ENCODE data around the gene EIF2D.
A peak's percentile ranks its signal among the peaks of the same experiment; 100 is the strongest.
"Not testable (repeated sequence)": the region's sequence is repeated elsewhere in the genome, so short reads cannot be mapped to it uniquely, and the experiment has no call there.

Gene EIF2D

GRCh38 chr1:206583707-206584648 is 28.3 kb downstream of the EIF2D start:
- ChIA-PET CTCF (interaction anchor here (0.5 to 3.1 kb wide), 36 partner anchors 8 to 687 kb away, joined by 3 to 29 read pairs (median 4); partner anchors contain the start of genes IKBKE and RASSF5), POLR2A (ENCODE audit: low non-redundant PET) (no interaction called here)
- H3K27ac ChIP-seq = peak overlapping the region; percentile 36
- TF ChIP-seq CTCF (conservative IDR thresholded peaks at IDR 0.05; ENCODE audit: low read depth) = peak; percentile 75
- peak; percentile 67 for DNase-seq (ENCODE audit: low spot score)

- no peak for DNase-seq (ENCODE audit: low spot score)
- POLR2A ChIA-PET (ENCODE audit: low non-redundant PET) = no interaction called here
- no peak for TF ChIP-seq CTCF (conservative IDR thresholded peaks at IDR 0.05; ENCODE audit: low read depth)
- H3K27ac ChIP-seq = peak overlapping the region; percentile 36
- CTCF ChIA-PET = interaction anchor here (0.6 to 3.1 kb wide), 29 partner anchors 8 to 686 kb away, joined by 3 to 29 read pairs (median 4); partner anchors contain the start of genes IKBKE and RASSF5
These were observed 29.1 kb downstream of the EIF2D start for GRCh38 chr1:206582971-206583706.

GRCh38 chr1:206582537-206582936 is 29.7 kb downstream of the EIF2D start:
- POLR2A ChIA-PET (ENCODE audit: low non-redundant PET) = no interaction called here
- DNase-seq (ENCODE audit: low spot score) = no peak
- no peak overlapping the region for H3K27ac ChIP-seq
- no peak for TF ChIP-seq CTCF (conservative IDR thresholded peaks at IDR 0.05; ENCODE audit: low read depth)
- CTCF ChIA-PET = interaction anchor here (1.2 to 2.7 kb wide), 4 partner anchors 13 to 103 kb away, joined by 7 to 29 read pairs (median 12); no protein-coding TSS in a partner anchor

GRCh38 chr1:206581571-206581981 is 30.7 kb downstream of the EIF2D start:
- POLR2A ChIA-PET (ENCODE audit: low non-redundant PET) = no interaction called here

GRCh38 chr1:206581114-206581497 is 31.2 kb downstream of the EIF2D start:
- DNase-seq (ENCODE audit: low spot score); POLR2A ChIA-PET (ENCODE audit: low non-redundant PET); H3K27ac ChIP-seq: not testable (repeated sequence)
- CTCF ChIA-PET = interaction anchor here (1.1 to 2.4 kb wide), 3 partner anchors 31 to 91 kb away, joined by 3 to 9 read pairs (median 5); partner anchors contain the start of gene EIF2D

More at GRCh38 chr1:206581571-206581981, 30.7 kb downstream of the EIF2D start:
- CTCF ChIA-PET = interaction anchor here (0.7 to 1.8 kb wide), 3 partner anchors 37 to 102 kb away, joined by 3 to 5 read pairs (median 5); no protein-coding TSS in a partner anchor
- DNase-seq (ENCODE audit: low spot score) = no peak
- no peak for TF ChIP-seq CTCF (conservative IDR thresholded peaks at IDR 0.05; ENCODE audit: low read depth)
- H3K27ac ChIP-seq = no peak overlapping the region

GRCh38 chr1:206580438-206581113 is 31.7 kb downstream of the EIF2D start:
- CTCF ChIA-PET = interaction anchor here (0.6 to 2.4 kb wide), 4 partner anchors 32 to 285 kb away, joined by 3 to 9 read pairs (median 4); partner anchors contain the start of genes EIF2D and IL20
- no peak overlapping the region for H3K27ac ChIP-seq

More at GRCh38 chr1:206580438-206581113, 31.7 kb downstream of the EIF2D start:
- DNase-seq (ENCODE audit: low spot score) = no peak
- TF ChIP-seq CTCF (conservative IDR thresholded peaks at IDR 0.05; ENCODE audit: low read depth) = no peak
- POLR2A ChIA-PET (ENCODE audit: low non-redundant PET) = no interaction called here
